ENCODE results near the gene NIPAL3. TPM values are rescaled to one million over a fixed set of nuclear protein-coding genes. Genes with fewer than 3 reads are reported as not detected.

Gene NIPAL3
- total and polyA plus RNA-seq, 2 donors (not counting 3 experiments of a cell fraction or from before 2014, with no cell fraction given): 15.5 to 16.0 TPM

DNA sequence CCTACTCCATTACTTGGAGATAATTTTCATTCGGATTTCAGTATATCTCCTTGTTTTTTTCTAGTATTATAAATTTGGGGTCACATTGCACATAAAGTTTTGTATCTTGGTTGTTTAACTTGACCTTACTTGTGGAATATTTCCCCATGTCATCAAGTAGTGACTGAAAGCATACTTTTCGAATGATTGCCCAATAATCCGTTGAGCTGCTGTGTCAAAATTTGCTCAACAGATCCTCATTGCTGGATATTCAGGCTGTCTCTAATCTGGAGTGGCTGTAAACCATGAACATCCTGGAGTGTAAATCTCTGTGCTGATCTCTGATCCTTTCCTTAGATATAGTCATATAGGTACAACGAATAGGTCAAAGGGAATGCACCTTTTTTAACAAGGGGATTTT lies 4.9 kb downstream of the NIPAL3 start:
- Histone ChIP-seq H3K27ac (ENCODE audit: insufficient read depth, low read depth, low read length) (no peak overlapping the region), H3K9me3 (replicated peaks; ENCODE audit: control insufficient read depth, insufficient read depth, low read length) (no peaks in the 10 kb centered on the region), H3K4me2 (ENCODE audit: insufficient read depth, low read length) (no peak overlapping the region), H3K36me3 (ENCODE audit: control insufficient read depth in 2 of 2, extremely low read depth in 1 of 2, insufficient read depth in 2 of 2, low read length in 2 of 2) (peaks cover 0 to 6% of the 10 kb centered on the region in 2 experiments), H3K4me1 (ENCODE audit: control insufficient read depth, extremely low read depth, insufficient read depth, low read length) (peaks cover 8% of the 10 kb centered on the region), H2AFZ (ENCODE audit: low read depth, low read length) (no peak overlapping the region), H3K9ac (replicated peaks; ENCODE audit: extremely low read depth, insufficient read depth, low read length) (no peak overlapping the region), H3K9me1 (replicated peaks; ENCODE audit: control insufficient read depth, extremely low read depth, insufficient read depth, low read length) (no peaks in the 10 kb centered on the region), H3K79me2 (ENCODE audit: control insufficient read depth, insufficient read depth, low read length) (no peaks in the 10 kb centered on the region), H3K4me3 (replicated peaks in 1 of 3; ENCODE audit: insufficient read depth in 1 of 3, low read depth in 1 of 3, low read length in 3 of 3) (no peak overlapping the region), H4K20me1 (replicated peaks; ENCODE audit: control insufficient read depth, extremely low read depth, insufficient read depth, low read length) (no peaks in the 10 kb centered on the region), H3K27me3 (ENCODE audit: control insufficient read depth in 2 of 2, insufficient read depth in 2 of 2, low read length in 2 of 2) (no peaks in the 10 kb centered on the region)
- intact Hi-C loops (cut with micrococcal nuclease) (no loop called here), dilution Hi-C loops (cut with MboI; ENCODE audit: extremely low pct_ligation_motif_present, low sequenced_read_pairs) (no loop called here)
- TF ChIP-seq EZH2 (IDR thresholded peaks at IDR 0.05; ENCODE audit: borderline replicate concordance, low read depth, low read length, severe bottlenecking) (no peak), FOS (IDR thresholded peaks at IDR 0.05; ENCODE audit: borderline replicate concordance, insufficient read depth, low read length) (no peak), MYC (IDR thresholded peaks at IDR 0.05; ENCODE audit: low read depth, low read length) (no peak), POLR2A (IDR thresholded peaks at IDR 0.05; ENCODE audit: low read depth, low read length) (no peak)
- TF ChIP-seq, protein P1, sequence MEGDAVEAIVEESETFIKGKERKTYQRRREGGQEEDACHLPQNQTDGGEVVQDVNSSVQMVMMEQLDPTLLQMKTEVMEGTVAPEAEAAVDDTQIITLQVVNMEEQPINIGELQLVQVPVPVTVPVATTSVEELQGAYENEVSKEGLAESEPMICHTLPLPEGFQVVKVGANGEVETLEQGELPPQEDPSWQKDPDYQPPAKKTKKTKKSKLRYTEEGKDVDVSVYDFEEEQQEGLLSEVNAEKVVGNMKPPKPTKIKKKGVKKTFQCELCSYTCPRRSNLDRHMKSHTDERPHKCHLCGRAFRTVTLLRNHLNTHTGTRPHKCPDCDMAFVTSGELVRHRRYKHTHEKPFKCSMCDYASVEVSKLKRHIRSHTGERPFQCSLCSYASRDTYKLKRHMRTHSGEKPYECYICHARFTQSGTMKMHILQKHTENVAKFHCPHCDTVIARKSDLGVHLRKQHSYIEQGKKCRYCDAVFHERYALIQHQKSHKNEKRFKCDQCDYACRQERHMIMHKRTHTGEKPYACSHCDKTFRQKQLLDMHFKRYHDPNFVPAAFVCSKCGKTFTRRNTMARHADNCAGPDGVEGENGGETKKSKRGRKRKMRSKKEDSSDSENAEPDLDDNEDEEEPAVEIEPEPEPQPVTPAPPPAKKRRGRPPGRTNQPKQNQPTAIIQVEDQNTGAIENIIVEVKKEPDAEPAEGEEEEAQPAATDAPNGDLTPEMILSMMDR (IDR thresholded peaks at IDR 0.05; ENCODE audit: extremely low read depth in 1 of 2, insufficient read depth in 1 of 2, low read depth in 1 of 2, low read length in 2 of 2): no peak
- TF ChIP-seq, protein P2, sequence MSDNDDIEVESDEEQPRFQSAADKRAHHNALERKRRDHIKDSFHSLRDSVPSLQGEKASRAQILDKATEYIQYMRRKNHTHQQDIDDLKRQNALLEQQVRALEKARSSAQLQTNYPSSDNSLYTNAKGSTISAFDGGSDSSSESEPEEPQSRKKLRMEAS (IDR thresholded peaks at IDR 0.05; ENCODE audit: insufficient read depth, insufficient read length): no peak
- POLR2A ChIA-PET: no interaction called here
- no TSS peak for BruUV-seq (replicated peaks)
- CTCF ChIA-PET: interaction anchor here (10.3 kb wide), 1 partner anchor 27 kb away, joined by 134 read pairs; no protein-coding TSS in a partner anchor
- DNase-seq (ENCODE audit: low read depth, low spot score) (no peak), FAIRE-seq (no peak)

DNA sequence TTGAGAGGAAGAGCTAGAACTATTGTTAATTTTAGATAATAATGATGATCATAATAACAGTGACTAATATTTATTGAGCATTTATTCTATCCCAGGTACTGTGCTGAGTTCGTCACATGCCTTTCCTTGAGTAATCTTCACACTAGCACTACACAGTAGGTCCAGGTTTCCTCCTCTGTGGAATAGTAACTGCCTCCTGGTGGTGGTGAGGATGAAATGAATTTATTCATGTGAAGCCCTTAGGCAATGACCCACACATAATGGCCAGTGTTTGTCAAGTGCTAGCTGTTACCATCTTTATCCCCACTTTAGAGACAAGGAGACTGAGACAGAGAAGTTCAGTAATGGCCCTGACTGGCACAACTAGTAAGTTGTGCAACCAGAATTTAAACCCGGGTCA lies 5.9 kb downstream of the NIPAL3 start:
- Histone ChIP-seq H3K4me3 (replicated peaks in 1 of 3; ENCODE audit: insufficient read depth in 1 of 3, low read depth in 1 of 3, low read length in 3 of 3) (no peak overlapping the region), H3K9me3 (replicated peaks; ENCODE audit: control insufficient read depth, insufficient read depth, low read length) (no peaks in the 10 kb centered on the region), H3K9ac (replicated peaks; ENCODE audit: extremely low read depth, insufficient read depth, low read length) (no peak overlapping the region), H3K79me2 (ENCODE audit: control insufficient read depth, insufficient read depth, low read length) (no peaks in the 10 kb centered on the region), H3K27ac (ENCODE audit: insufficient read depth, low read depth, low read length) (no peak overlapping the region), H3K9me1 (replicated peaks; ENCODE audit: control insufficient read depth, extremely low read depth, insufficient read depth, low read length) (no peaks in the 10 kb centered on the region), H3K4me1 (ENCODE audit: control insufficient read depth, extremely low read depth, insufficient read depth, low read length) (peaks cover 2% of the 10 kb centered on the region), H3K4me2 (ENCODE audit: insufficient read depth, low read length) (no peak overlapping the region), H2AFZ (ENCODE audit: low read depth, low read length) (no peak overlapping the region), H3K27me3 (ENCODE audit: control insufficient read depth in 2 of 2, insufficient read depth in 2 of 2, low read length in 2 of 2) (no peaks in the 10 kb centered on the region), H4K20me1 (replicated peaks; ENCODE audit: control insufficient read depth, extremely low read depth, insufficient read depth, low read length) (no peaks in the 10 kb centered on the region), H3K36me3 (ENCODE audit: control insufficient read depth in 2 of 2, extremely low read depth in 1 of 2, insufficient read depth in 2 of 2, low read length in 2 of 2) (peaks cover 0 to 6% of the 10 kb centered on the region in 2 experiments)
- intact Hi-C loops (cut with micrococcal nuclease) (no loop called here), dilution Hi-C loops (cut with MboI; ENCODE audit: extremely low pct_ligation_motif_present, low sequenced_read_pairs) (no loop called here)
- no TSS peak for BruUV-seq (replicated peaks)
- CTCF ChIA-PET: interaction anchor here (1.2 to 2.4 kb wide), 3 partner anchors 28 to 222 kb away, joined by 4 to 8 read pairs (median 7); no protein-coding TSS in a partner anchor
- no peak for DNase-seq (ENCODE audit: low read depth, low spot score)
- FAIRE-seq: peak; percentile 55
- TF ChIP-seq, protein P1 (IDR thresholded peaks at IDR 0.05; ENCODE audit: extremely low read depth in 1 of 2, insufficient read depth in 1 of 2, low read depth in 1 of 2, low read length in 2 of 2): no peak
- TF ChIP-seq EZH2 (IDR thresholded peaks at IDR 0.05; ENCODE audit: borderline replicate concordance, low read depth, low read length, severe bottlenecking): no peak
- TF ChIP-seq FOS (IDR thresholded peaks at IDR 0.05; ENCODE audit: borderline replicate concordance, insufficient read depth, low read length): no peak
- TF ChIP-seq MYC (IDR thresholded peaks at IDR 0.05; ENCODE audit: low read depth, low read length): no peak
- TF ChIP-seq, protein P2 (IDR thresholded peaks at IDR 0.05; ENCODE audit: insufficient read depth, insufficient read length): no peak
- no peak for TF ChIP-seq POLR2AphosphoS5 (IDR thresholded peaks at IDR 0.05; ENCODE audit: insufficient read depth, low read depth, low read length)
- no peak for TF ChIP-seq GATA2 (IDR thresholded peaks at IDR 0.05; ENCODE audit: insufficient read depth, insufficient read length, low read depth, low read length)
- no peak for TF ChIP-seq JUN (IDR thresholded peaks at IDR 0.05; ENCODE audit: borderline replicate concordance, insufficient read depth, insufficient read length, low read depth)
- TF ChIP-seq POLR2A (IDR thresholded peaks at IDR 0.05; ENCODE audit: low read depth, low read length): no peak
- POLR2A ChIA-PET: no interaction called here
